ENCODE results near the gene TTC12. TPM values are rescaled to one million over a fixed set of nuclear protein-coding genes. Genes with fewer than 3 reads are reported as not detected.

The TTC12 gene
- polyA plus RNA-seq, 1 donor from 2014 or later = 4.2 TPM

DNA sequence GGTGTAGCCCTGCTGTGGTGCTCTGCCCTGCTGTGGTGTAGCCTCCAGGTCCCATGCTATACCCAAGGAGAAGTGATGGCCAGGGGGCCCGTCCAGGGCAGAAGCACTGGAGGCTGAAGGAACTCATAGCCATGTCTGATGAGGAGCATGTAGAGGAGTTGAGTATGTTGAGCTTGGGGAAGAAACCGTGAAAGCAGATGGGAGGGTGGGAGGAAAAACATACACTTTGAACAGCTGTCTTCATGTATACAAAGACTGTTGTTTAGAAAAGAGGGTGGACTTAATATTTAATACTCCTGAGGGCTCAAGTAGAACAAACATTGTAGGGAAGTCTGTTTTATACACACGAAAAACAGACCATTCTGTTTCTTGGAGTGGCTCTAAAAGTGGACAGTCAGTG, 26.6 kb upstream of the TTC12 start:
- Histone ChIP-seq H3K79me2 (replicated peaks; ENCODE audit: insufficient read depth, low read length) (no peaks in the 10 kb centered on the region), H3K36me3 (ENCODE audit: insufficient read depth, low read length) (no peaks in the 10 kb centered on the region)

DNA sequence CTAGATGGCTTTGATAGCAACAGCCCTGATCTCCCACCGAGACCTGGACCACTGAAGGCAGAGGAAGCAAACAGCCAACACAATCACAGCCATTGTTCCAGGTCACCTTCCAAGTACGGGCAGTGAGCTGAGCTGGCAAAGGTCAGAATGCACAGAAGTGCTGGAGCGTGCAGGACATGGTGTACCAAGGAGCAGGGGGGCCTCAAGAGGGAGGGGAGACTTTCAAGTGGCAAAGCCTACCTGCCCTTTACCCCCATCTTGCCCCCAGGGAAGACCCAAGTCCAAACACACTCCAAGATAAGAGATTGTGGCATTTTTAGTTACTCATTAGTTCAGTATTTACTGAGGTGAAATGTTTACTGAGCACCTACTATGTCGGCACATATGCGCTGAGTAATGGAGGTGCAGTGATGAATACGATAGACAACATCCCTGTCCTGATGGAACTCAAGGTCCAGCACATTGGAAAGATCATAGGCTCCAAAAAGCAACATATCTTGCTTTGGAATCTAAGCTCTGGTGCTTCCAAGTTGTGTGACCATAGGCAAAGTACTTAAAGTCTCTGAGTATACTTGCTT, 26.0 kb upstream of the TTC12 start:
- Histone ChIP-seq H4K20me1 (ENCODE audit: insufficient read depth) (no peaks in the 10 kb centered on the region), H3K36me3 (ENCODE audit: insufficient read depth, low read length) (no peaks in the 10 kb centered on the region), H3K27me3 (ENCODE audit: insufficient read depth, low read depth, low read length) (no peaks in the 10 kb centered on the region), H3F3A (ENCODE audit: insufficient read depth, low read length, poor library complexity, severe bottlenecking) (no peaks in the 10 kb centered on the region), H3K79me2 (replicated peaks; ENCODE audit: insufficient read depth, low read length) (no peaks in the 10 kb centered on the region), H3K9me3 (ENCODE audit: low read length) (no peaks in the 10 kb centered on the region), H2AFZ (ENCODE audit: low read depth, low read length) (no peak overlapping the region), H3K27ac (ENCODE audit: low read length) (no peak overlapping the region), H3K4me2 (ENCODE audit: low read length) (no peak overlapping the region), H3K9ac (ENCODE audit: low read length) (no peak overlapping the region), H3K9me2 (ENCODE audit: insufficient read depth, low read length) (no peaks in the 10 kb centered on the region), H3K4me3 (ENCODE audit: low read length) (no peak overlapping the region)
- TF ChIP-seq POLR2AphosphoS5 (IDR thresholded peaks at IDR 0.05) = no peak
- TF ChIP-seq, protein P1, sequence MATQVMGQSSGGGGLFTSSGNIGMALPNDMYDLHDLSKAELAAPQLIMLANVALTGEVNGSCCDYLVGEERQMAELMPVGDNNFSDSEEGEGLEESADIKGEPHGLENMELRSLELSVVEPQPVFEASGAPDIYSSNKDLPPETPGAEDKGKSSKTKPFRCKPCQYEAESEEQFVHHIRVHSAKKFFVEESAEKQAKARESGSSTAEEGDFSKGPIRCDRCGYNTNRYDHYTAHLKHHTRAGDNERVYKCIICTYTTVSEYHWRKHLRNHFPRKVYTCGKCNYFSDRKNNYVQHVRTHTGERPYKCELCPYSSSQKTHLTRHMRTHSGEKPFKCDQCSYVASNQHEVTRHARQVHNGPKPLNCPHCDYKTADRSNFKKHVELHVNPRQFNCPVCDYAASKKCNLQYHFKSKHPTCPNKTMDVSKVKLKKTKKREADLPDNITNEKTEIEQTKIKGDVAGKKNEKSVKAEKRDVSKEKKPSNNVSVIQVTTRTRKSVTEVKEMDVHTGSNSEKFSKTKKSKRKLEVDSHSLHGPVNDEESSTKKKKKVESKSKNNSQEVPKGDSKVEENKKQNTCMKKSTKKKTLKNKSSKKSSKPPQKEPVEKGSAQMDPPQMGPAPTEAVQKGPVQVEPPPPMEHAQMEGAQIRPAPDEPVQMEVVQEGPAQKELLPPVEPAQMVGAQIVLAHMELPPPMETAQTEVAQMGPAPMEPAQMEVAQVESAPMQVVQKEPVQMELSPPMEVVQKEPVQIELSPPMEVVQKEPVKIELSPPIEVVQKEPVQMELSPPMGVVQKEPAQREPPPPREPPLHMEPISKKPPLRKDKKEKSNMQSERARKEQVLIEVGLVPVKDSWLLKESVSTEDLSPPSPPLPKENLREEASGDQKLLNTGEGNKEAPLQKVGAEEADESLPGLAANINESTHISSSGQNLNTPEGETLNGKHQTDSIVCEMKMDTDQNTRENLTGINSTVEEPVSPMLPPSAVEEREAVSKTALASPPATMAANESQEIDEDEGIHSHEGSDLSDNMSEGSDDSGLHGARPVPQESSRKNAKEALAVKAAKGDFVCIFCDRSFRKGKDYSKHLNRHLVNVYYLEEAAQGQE (IDR thresholded peaks at IDR 0.05; ENCODE audit: borderline replicate concordance) = no peak
- no peak for TF ChIP-seq EP300 (conservative IDR thresholded peaks at IDR 0.05; ENCODE audit: poor library complexity, severe bottlenecking)
- TF ChIP-seq SMC3 (conservative IDR thresholded peaks at IDR 0.05; ENCODE audit: poor library complexity) = no peak
- no peak for TF ChIP-seq RAD21 (conservative IDR thresholded peaks at IDR 0.05)
- no peak for TF ChIP-seq EZH2 (IDR thresholded peaks at IDR 0.05; ENCODE audit: borderline replicate concordance, insufficient read depth, low read length, poor library complexity, severe bottlenecking)
- TF ChIP-seq TAF1 (IDR thresholded peaks at IDR 0.05; ENCODE audit: low read depth) = no peak
- TF ChIP-seq, protein P2, sequence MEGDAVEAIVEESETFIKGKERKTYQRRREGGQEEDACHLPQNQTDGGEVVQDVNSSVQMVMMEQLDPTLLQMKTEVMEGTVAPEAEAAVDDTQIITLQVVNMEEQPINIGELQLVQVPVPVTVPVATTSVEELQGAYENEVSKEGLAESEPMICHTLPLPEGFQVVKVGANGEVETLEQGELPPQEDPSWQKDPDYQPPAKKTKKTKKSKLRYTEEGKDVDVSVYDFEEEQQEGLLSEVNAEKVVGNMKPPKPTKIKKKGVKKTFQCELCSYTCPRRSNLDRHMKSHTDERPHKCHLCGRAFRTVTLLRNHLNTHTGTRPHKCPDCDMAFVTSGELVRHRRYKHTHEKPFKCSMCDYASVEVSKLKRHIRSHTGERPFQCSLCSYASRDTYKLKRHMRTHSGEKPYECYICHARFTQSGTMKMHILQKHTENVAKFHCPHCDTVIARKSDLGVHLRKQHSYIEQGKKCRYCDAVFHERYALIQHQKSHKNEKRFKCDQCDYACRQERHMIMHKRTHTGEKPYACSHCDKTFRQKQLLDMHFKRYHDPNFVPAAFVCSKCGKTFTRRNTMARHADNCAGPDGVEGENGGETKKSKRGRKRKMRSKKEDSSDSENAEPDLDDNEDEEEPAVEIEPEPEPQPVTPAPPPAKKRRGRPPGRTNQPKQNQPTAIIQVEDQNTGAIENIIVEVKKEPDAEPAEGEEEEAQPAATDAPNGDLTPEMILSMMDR (IDR thresholded peaks at IDR 0.05; ENCODE audit: poor library complexity, severe bottlenecking) = no peak
- TF ChIP-seq MXI1 (conservative IDR thresholded peaks at IDR 0.05; ENCODE audit: poor library complexity, severe bottlenecking) = no peak

More for the DNA sequence above, 26.6 kb upstream of the TTC12 start:
- Histone ChIP-seq H3K4me3 (ENCODE audit: low read length) (no peak overlapping the region), H3K9me2 (ENCODE audit: insufficient read depth, low read length) (no peaks in the 10 kb centered on the region), H3K9me3 (ENCODE audit: low read length) (no peaks in the 10 kb centered on the region), H3K4me2 (ENCODE audit: low read length) (no peak overlapping the region), H3F3A (ENCODE audit: insufficient read depth, low read length, poor library complexity, severe bottlenecking) (no peaks in the 10 kb centered on the region), H4K20me1 (ENCODE audit: insufficient read depth) (no peaks in the 10 kb centered on the region), H2AFZ (ENCODE audit: low read depth, low read length) (no peak overlapping the region), H3K27ac (ENCODE audit: low read length) (no peak overlapping the region), H3K27me3 (ENCODE audit: insufficient read depth, low read depth, low read length) (no peaks in the 10 kb centered on the region), H3K9ac (ENCODE audit: low read length) (no peak overlapping the region)
- TF ChIP-seq MXI1 (conservative IDR thresholded peaks at IDR 0.05; ENCODE audit: poor library complexity, severe bottlenecking) (no peak), TAF1 (IDR thresholded peaks at IDR 0.05; ENCODE audit: low read depth) (no peak), EZH2 (IDR thresholded peaks at IDR 0.05; ENCODE audit: borderline replicate concordance, insufficient read depth, low read length, poor library complexity, severe bottlenecking) (no peak), POLR2AphosphoS5 (IDR thresholded peaks at IDR 0.05) (no peak), EP300 (conservative IDR thresholded peaks at IDR 0.05; ENCODE audit: poor library complexity, severe bottlenecking) (no peak), RAD21 (conservative IDR thresholded peaks at IDR 0.05) (no peak)
